GM12873 (cell line): ENCODE measurements around the gene RNF113B.

Source experiments
- TF ChIP-seq, protein P1 (sequence below): IDR thresholded peaks from 2 replicates; pipeline ENCODE4 v1.5.1; 2012; ENCODE audit warnings: low read depth, mild to moderate bottlenecking, moderate library complexity, low read length, control low read depth; ENCODE audit not compliant: insufficient read depth; ENCODE audit errors: missing control alignments

The RNF113B gene

GRCh38 chr13:98192008-98192407 is 14.9 kb upstream of the RNF113B start:
- TF ChIP-seq, protein P1, sequence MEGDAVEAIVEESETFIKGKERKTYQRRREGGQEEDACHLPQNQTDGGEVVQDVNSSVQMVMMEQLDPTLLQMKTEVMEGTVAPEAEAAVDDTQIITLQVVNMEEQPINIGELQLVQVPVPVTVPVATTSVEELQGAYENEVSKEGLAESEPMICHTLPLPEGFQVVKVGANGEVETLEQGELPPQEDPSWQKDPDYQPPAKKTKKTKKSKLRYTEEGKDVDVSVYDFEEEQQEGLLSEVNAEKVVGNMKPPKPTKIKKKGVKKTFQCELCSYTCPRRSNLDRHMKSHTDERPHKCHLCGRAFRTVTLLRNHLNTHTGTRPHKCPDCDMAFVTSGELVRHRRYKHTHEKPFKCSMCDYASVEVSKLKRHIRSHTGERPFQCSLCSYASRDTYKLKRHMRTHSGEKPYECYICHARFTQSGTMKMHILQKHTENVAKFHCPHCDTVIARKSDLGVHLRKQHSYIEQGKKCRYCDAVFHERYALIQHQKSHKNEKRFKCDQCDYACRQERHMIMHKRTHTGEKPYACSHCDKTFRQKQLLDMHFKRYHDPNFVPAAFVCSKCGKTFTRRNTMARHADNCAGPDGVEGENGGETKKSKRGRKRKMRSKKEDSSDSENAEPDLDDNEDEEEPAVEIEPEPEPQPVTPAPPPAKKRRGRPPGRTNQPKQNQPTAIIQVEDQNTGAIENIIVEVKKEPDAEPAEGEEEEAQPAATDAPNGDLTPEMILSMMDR = no peak

- TF ChIP-seq, protein P1 = no peak
Observed at GRCh38 chr13:98190889-98191444, 13.9 kb upstream of the RNF113B start.

DNA sequence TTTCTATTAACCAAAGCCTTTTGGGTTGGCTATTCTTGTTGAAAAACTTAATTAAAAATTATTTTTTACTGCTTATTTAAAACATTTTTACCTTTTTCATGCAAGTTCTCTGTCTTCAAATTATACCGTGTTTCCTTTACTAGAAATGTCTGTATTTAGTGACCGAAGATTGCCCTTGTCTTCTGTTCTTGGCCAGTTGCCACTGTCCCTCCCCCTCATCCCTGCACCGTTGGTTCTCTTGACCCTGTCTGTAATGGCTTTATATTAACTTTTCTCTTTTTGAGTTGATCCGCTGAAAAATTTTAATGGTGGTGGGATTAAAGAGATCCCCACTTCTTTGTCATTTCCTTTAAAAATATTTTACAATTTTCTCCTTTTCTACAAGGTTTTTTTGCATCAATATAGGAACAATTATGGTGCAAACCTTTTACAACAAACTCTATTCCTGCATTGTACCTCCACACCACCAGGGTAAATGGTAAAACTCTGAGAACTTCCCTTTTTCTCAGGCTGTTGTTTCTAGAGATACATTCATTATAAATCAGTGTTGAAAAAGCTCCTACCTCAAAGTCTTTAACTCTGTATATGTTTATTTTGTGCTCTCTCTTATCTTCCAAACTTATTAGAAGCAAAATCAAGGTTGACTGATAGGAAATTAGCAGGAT is 12.9 kb upstream of the RNF113B start:
- TF ChIP-seq, protein P1 = no peak

DNA sequence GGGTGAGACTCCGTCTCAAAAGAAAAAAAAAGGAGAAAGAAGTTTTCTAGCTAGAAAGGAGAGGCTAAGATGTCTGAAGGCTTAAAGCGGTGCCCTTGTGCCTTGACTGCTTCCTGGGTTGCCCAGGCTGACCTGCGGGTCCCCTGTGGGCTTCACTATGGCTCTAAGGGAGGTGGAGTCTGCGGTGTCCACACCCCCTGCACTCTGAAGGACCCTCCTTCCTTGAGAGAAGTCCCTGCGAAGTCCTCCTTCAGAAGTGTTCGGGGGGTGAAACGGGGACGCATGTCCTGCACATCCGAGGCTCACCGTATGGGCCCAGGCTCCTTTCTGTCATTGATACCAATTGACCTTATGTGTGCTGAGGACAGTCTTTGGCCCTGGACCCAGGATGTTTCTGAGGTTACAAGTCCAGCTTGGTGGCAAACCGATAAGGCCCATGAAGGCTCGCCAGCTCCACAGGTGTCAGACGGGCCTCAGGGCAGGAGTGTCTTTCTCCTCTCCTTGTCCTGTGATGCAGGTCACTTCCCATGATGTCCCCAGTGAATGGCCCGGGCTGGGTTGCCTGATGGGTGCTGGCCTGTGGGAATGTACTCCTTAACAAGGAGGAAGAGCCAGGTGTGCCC is 11.6 kb upstream of the RNF113B start:
- TF ChIP-seq, protein P1 = no peak

DNA sequence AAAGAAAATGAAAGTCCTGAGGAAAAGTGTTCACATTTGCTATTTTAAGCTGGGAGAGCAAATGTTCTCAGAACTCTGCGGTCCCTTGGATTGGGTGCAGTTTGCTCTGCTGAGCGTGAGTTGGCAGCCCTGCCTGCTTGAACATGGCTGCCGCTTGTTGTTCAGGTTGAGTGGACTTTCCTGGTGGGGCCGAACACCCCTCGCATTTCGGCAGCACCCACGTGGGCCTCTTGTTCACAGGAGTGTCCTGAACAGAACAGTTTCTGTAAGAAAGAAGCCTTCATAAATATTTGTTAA is 10.8 kb upstream of the RNF113B start:
- TF ChIP-seq, protein P1 = no peak

DNA sequence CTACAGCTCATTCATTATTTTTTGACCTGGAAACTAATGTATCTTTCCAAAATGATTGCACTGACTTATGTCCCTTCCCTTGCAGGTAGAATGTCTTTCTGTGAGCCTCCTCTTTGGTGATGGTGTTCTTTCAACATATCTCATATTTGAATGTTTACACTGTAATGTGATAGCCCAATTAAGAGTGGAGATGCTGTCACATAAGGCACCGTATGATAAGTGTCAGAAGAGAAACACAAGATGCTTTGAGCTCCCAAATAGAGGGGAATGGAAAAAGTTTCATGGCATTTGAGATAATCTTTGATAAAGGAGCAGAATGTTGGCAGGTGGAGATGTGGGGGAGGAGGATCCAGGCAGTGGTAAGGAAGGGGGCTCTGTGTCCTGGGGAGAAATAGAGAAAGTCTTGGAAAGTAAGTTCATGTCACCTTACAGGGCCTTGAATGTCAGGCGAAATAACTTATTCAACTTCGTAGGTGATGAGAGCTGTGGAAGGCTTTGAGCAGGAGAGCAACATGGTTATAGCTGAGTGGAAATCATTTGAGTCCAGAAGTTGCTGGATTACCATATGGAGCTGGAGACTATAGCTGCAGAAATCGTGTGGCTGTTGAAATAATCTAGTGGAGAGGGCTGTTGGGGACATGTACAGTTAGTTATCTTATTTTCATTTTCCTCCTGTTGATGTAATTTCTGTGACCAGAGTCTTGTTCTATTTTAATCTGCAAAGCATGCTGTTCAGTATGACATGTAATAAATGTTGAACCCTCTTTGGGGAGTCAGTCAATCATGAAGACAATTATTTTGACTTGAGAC is 10.3 kb upstream of the RNF113B start:
- TF ChIP-seq, protein P1 = no peak

DNA sequence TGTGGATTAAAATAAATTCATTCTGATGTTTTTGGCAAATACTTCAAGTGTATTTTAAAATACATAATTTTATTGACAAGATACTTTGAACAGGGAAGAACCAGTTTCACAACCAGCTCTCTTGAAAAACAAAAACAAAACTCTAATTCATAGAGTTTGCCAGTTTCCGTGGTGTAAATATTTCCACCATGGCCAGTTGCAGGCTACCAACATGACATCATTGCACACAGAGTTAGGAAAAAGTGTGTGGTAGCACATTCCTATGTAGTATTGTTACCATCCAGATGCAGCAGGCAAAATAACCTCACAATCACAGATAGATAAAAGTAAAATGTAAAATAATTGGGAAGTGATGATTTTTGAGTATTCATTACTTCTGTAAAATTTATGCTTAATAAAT is 7.7 kb upstream of the RNF113B start:
- TF ChIP-seq, protein P1 = no peak
